ENCODE measurements around the gene DNM2. TPM values are rescaled to one million over a fixed set of nuclear protein-coding genes. Genes with fewer than 3 reads are reported as not detected.
A peak's percentile ranks its signal among the peaks of the same experiment; 100 is the strongest.

Gene DNM2
- total and polyA plus RNA-seq, 7 experiments from 2014 or later, result 49.1 to 340 (median 269) TPM

GRCh38 chr19:10818301-10819123 lies 100.6 kb downstream of the DNM2 start:
- H3K4me1 Mint-ChIP-seq, result peaks cover 0 to 12% (median 0%) of the 10 kb centered on the region in 7 donors
- Histone ChIP-seq H3K36me3 (ENCODE audit: control insufficient read depth in 2 of 3, insufficient read depth in 3 of 3, low read length in 3 of 3) (peaks cover 6 to 64% (median 10%) of the 10 kb centered on the region in 3 experiments), H3K27me3 (ENCODE audit: control insufficient read depth in 2 of 2, insufficient read depth in 2 of 2, low read length in 2 of 2) (no peaks in the 10 kb centered on the region), H3K9me3 (ENCODE audit: control insufficient read depth in 2 of 3, low read length in 3 of 3) (no peaks in the 10 kb centered on the region), H3K27ac (ENCODE audit: low read depth, low read length) (no peak overlapping the region), H3K4me3 (ENCODE audit: low read length) (no peak overlapping the region), H3K4me1 (ENCODE audit: control insufficient read depth in 2 of 2, insufficient read depth in 2 of 2, low read length in 2 of 2) (peaks cover 0 to 15% of the 10 kb centered on the region in 2 donors)
- ATAC-seq (no peak), DNase-seq (no peak)
- peaks cover 0 to 31% (median 15%) of the 10 kb centered on the region in 5 donors for H3K36me3 Mint-ChIP-seq
- H3K27ac Mint-ChIP-seq, result peak overlapping the region in 1 of 9 donors; percentile 69
- no peaks in the 10 kb centered on the region for H3K27me3 Mint-ChIP-seq
- POLR2A ChIA-PET, result interaction anchor here (0.6 to 1.0 kb wide), 2 partner anchors 25 to 604 kb away, joined by 3 read pairs; no protein-coding TSS in a partner anchor
- intact Hi-C loops (cut with micrococcal nuclease), result no loop called here
- CTCF ChIA-PET, result no interaction called here
- H3K9me3 Mint-ChIP-seq, result peaks cover 0 to 2% (median 0%) of the 10 kb centered on the region in 11 donors
- no peak overlapping the region for H3K4me3 Mint-ChIP-seq

- Histone ChIP-seq H3K27me3 (ENCODE audit: control insufficient read depth in 2 of 2, insufficient read depth in 2 of 2, low read length in 2 of 2) (no peaks in the 10 kb centered on the region), H3K27ac (ENCODE audit: low read depth, low read length) (no peak overlapping the region), H3K36me3 (ENCODE audit: control insufficient read depth in 2 of 3, insufficient read depth in 3 of 3, low read length in 3 of 3) (peaks cover 6 to 73% (median 14%) of the 10 kb centered on the region in 3 experiments), H3K9me3 (ENCODE audit: control insufficient read depth in 2 of 3, low read length in 3 of 3) (no peaks in the 10 kb centered on the region), H3K4me1 (ENCODE audit: control insufficient read depth in 2 of 2, insufficient read depth in 2 of 2, low read length in 2 of 2) (peaks cover 0 to 14% of the 10 kb centered on the region in 2 donors), H3K4me3 (ENCODE audit: low read length) (no peak overlapping the region)
- peak overlapping the region in 6 of 9 donors; percentile 2 to 79 (median 50) for H3K27ac Mint-ChIP-seq
- DNase-seq, result no peak
- POLR2A ChIA-PET, result interaction anchor here (0.6 to 1.0 kb wide), 2 partner anchors 24 to 605 kb away, joined by 3 read pairs; no protein-coding TSS in a partner anchor
- peaks cover 0 to 36% (median 14%) of the 10 kb centered on the region in 5 donors for H3K36me3 Mint-ChIP-seq
- ATAC-seq, result no peak
- H3K4me1 Mint-ChIP-seq, result peaks cover 0 to 11% (median 0%) of the 10 kb centered on the region in 7 donors
- no peak overlapping the region for H3K4me3 Mint-ChIP-seq
- no peaks in the 10 kb centered on the region for H3K27me3 Mint-ChIP-seq
- H3K9me3 Mint-ChIP-seq, result peaks cover 0 to 2% (median 0%) of the 10 kb centered on the region in 11 donors
- intact Hi-C loops (cut with micrococcal nuclease), result loop anchor here in 1 of 2 donors (1.0 kb wide), 1 partner anchor 102 kb away; no protein-coding TSS in a partner anchor
- CTCF ChIA-PET, result no interaction called here
Observed at GRCh38 chr19:10819124-10820060, 101.5 kb downstream of the DNM2 start.

GRCh38 chr19:10820173-10820572 lies 102.3 kb downstream of the DNM2 start:
- peaks cover 0 to 2% (median 0%) of the 10 kb centered on the region in 11 donors for H3K9me3 Mint-ChIP-seq
- Histone ChIP-seq H3K27me3 (ENCODE audit: control insufficient read depth in 2 of 2, insufficient read depth in 2 of 2, low read length in 2 of 2) (no peaks in the 10 kb centered on the region), H3K27ac (ENCODE audit: low read depth, low read length) (no peak overlapping the region), H3K4me3 (ENCODE audit: low read length) (no peak overlapping the region), H3K36me3 (ENCODE audit: control insufficient read depth in 2 of 3, insufficient read depth in 3 of 3, low read length in 3 of 3) (peaks cover 6 to 73% (median 14%) of the 10 kb centered on the region in 3 experiments), H3K9me3 (ENCODE audit: control insufficient read depth in 2 of 3, low read length in 3 of 3) (no peaks in the 10 kb centered on the region), H3K4me1 (ENCODE audit: control insufficient read depth in 2 of 2, insufficient read depth in 2 of 2, low read length in 2 of 2) (peaks cover 0 to 7% of the 10 kb centered on the region in 2 donors)
- CTCF ChIA-PET, result interaction anchor here (1.6 to 2.9 kb wide), 2 partner anchors 57 to 104 kb away, joined by 3 to 8 read pairs; no protein-coding TSS in a partner anchor
- H3K4me3 Mint-ChIP-seq, result no peak overlapping the region
- no peaks in the 10 kb centered on the region for H3K27me3 Mint-ChIP-seq
- no peak for DNase-seq
- intact Hi-C loops (cut with micrococcal nuclease), result loop anchor here in 1 of 2 donors (1.0 kb wide), 1 partner anchor 103 kb away; no protein-coding TSS in a partner anchor
- peaks cover 0 to 34% (median 9%) of the 10 kb centered on the region in 5 donors for H3K36me3 Mint-ChIP-seq
- peak overlapping the region in 7 of 9 donors; percentile 2 to 88 (median 71) for H3K27ac Mint-ChIP-seq
- POLR2A ChIA-PET, result no interaction called here
- no peak for ATAC-seq
- peaks cover 0 to 9% (median 0%) of the 10 kb centered on the region in 7 donors for H3K4me1 Mint-ChIP-seq

- peak overlapping the region in 1 of 9 donors; percentile 5 for H3K27ac Mint-ChIP-seq
- Histone ChIP-seq H3K27ac (ENCODE audit: low read depth, low read length) (no peak overlapping the region), H3K9me3 (ENCODE audit: control insufficient read depth in 2 of 3, low read length in 3 of 3) (no peaks in the 10 kb centered on the region), H3K4me1 (ENCODE audit: control insufficient read depth in 2 of 2, insufficient read depth in 2 of 2, low read length in 2 of 2) (no peaks in the 10 kb centered on the region), H3K36me3 (ENCODE audit: control insufficient read depth in 2 of 3, insufficient read depth in 3 of 3, low read length in 3 of 3) (peaks cover 6 to 80% (median 16%) of the 10 kb centered on the region in 3 experiments), H3K27me3 (ENCODE audit: control insufficient read depth in 2 of 2, insufficient read depth in 2 of 2, low read length in 2 of 2) (no peaks in the 10 kb centered on the region), H3K4me3 (ENCODE audit: low read length) (no peak overlapping the region)
- peaks cover 0 to 11% (median 0%) of the 10 kb centered on the region in 7 donors for H3K4me1 Mint-ChIP-seq
- H3K9me3 Mint-ChIP-seq, result peaks cover 0 to 2% (median 0%) of the 10 kb centered on the region in 11 donors
- no peak overlapping the region for H3K4me3 Mint-ChIP-seq
- ChIA-PET CTCF (no interaction called here), POLR2A (interaction anchor here (0.9 kb wide), 1 partner anchor 12 kb away, joined by 4 read pairs; the partner anchor contains the start of gene TMED1)
- no peaks in the 10 kb centered on the region for H3K27me3 Mint-ChIP-seq
- intact Hi-C loops (cut with micrococcal nuclease), result no loop called here
- no peak for ATAC-seq
- no peak for DNase-seq
- peaks cover 0 to 40% (median 13%) of the 10 kb centered on the region in 5 donors for H3K36me3 Mint-ChIP-seq
Observed at GRCh38 chr19:10823690-10824089, 105.8 kb downstream of the DNM2 start.

GRCh38 chr19:10826231-10826630 lies 108.4 kb downstream of the DNM2 start:
- Mint-ChIP-seq H3K4me1 (peaks cover 0 to 3% (median 0%) of the 10 kb centered on the region in 7 donors), H3K36me3 (peaks cover 0 to 26% (median 4%) of the 10 kb centered on the region in 5 donors), H3K27ac (peak overlapping the region in 1 of 9 donors; percentile 34), H3K9me3 (no peaks in the 10 kb centered on the region), H3K27me3 (no peaks in the 10 kb centered on the region), H3K4me3 (no peak overlapping the region)
- intact Hi-C loops (cut with micrococcal nuclease), result no loop called here
- no peak for DNase-seq
- ChIA-PET POLR2A (no interaction called here), CTCF (no interaction called here)
- Histone ChIP-seq H3K27ac (ENCODE audit: low read depth, low read length) (peak overlapping the region; percentile 7), H3K9me3 (ENCODE audit: control insufficient read depth in 2 of 3, low read length in 3 of 3) (no peaks in the 10 kb centered on the region), H3K4me1 (ENCODE audit: control insufficient read depth in 2 of 2, insufficient read depth in 2 of 2, low read length in 2 of 2) (no peaks in the 10 kb centered on the region), H3K36me3 (ENCODE audit: control insufficient read depth in 2 of 3, insufficient read depth in 3 of 3, low read length in 3 of 3) (peaks cover 0 to 85% (median 7%) of the 10 kb centered on the region in 3 experiments), H3K27me3 (ENCODE audit: control insufficient read depth in 2 of 2, insufficient read depth in 2 of 2, low read length in 2 of 2) (no peaks in the 10 kb centered on the region), H3K4me3 (ENCODE audit: low read length) (no peak overlapping the region)
- ATAC-seq, result no peak

GRCh38 chr19:10826846-10827245 lies 109.0 kb downstream of the DNM2 start:
- DNase-seq (no peak), ATAC-seq (no peak)
- Mint-ChIP-seq H3K27me3 (no peaks in the 10 kb centered on the region), H3K27ac (no peak overlapping the region), H3K36me3 (peaks cover 0 to 22% (median 4%) of the 10 kb centered on the region in 5 donors), H3K9me3 (no peaks in the 10 kb centered on the region), H3K4me3 (no peak overlapping the region), H3K4me1 (peaks cover 0 to 2% (median 0%) of the 10 kb centered on the region in 7 donors)
- CTCF ChIA-PET, result no interaction called here
- H3K4me1 ChIP-seq (ENCODE audit: control insufficient read depth in 2 of 2, insufficient read depth in 2 of 2, low read length in 2 of 2), result no peaks in the 10 kb centered on the region
- H3K36me3 ChIP-seq (ENCODE audit: control insufficient read depth in 2 of 3, insufficient read depth in 3 of 3, low read length in 3 of 3), result peaks cover 0 to 85% (median 7%) of the 10 kb centered on the region in 3 experiments
- H3K27ac ChIP-seq (ENCODE audit: low read depth, low read length), result no peak overlapping the region
- H3K9me3 ChIP-seq (ENCODE audit: control insufficient read depth in 2 of 3, low read length in 3 of 3), result no peaks in the 10 kb centered on the region
- intact Hi-C loops (cut with micrococcal nuclease), result no loop called here
- POLR2A ChIA-PET, result no interaction called here
- H3K27me3 ChIP-seq (ENCODE audit: control insufficient read depth in 2 of 2, insufficient read depth in 2 of 2, low read length in 2 of 2), result no peaks in the 10 kb centered on the region
- H3K4me3 ChIP-seq (ENCODE audit: low read length), result no peak overlapping the region
